K562 (cell line): ENCODE results near the gene ZFP69B. TPM values are rescaled to one million over a fixed set of nuclear protein-coding genes. Genes with fewer than 3 reads are reported as not detected.

Experiments used
- CBFB ChIP-seq: sonication (generic); formaldehyde crosslinking; IDR thresholded peaks from 2 replicates; pipeline ENCODE4 v1.4.0; 2020; ENCODE audit warnings: mild to moderate bottlenecking, missing genetic modification reagents
- CEBPB ChIP-seq: fragments of 450-650 bp; IDR thresholded peaks from 2 replicates; pipeline ENCODE4 v1.6.1; 2016; ENCODE audit warnings: missing genetic modification characterization, missing compliant biosample characterization
- EGR1 ChIP-seq: fragments of 450-650 bp; conservative IDR thresholded peaks from 2 replicates; pipeline ENCODE4 v1.6.1; 2017; ENCODE audit warnings: mild to moderate bottlenecking
- EP400 ChIP-seq: fragments of 450-650 bp; IDR thresholded peaks from 2 replicates; pipeline ENCODE4 v1.6.1; 2017; ENCODE audit warnings: antibody characterized with exemption, mild to moderate bottlenecking, moderate library complexity
- FOXA1 ChIP-seq: fragments of 450-650 bp; IDR thresholded peaks from 2 replicates; pipeline ENCODE4 v1.6.1; 2016; ENCODE audit warnings: mild to moderate bottlenecking, borderline replicate concordance
- FOXA3 ChIP-seq, 2 experiments: fragments of 450-650 bp in 1 of 2; sonication (generic) in 1 of 2; formaldehyde crosslinking; IDR thresholded peaks in 1 of 2; conservative IDR thresholded peaks in 1 of 2; 2 replicates each; pipeline versions ENCODE4 v1.4.0 to v1.8.0; 2020 to 2022; ENCODE audit warnings: mild to moderate bottlenecking in 2 of 2, missing genetic modification reagents in 1 of 2
- FOXK2 ChIP-seq, 2 experiments: fragments of 450-650 bp; IDR thresholded peaks in 1 of 2; conservative IDR thresholded peaks in 1 of 2; 2 replicates each; pipeline ENCODE4 v1.6.1; 2016; ENCODE audit warnings: low read depth in 2 of 2, mild to moderate bottlenecking in 1 of 2
- GATAD2B ChIP-seq: fragments of 450-650 bp; IDR thresholded peaks from 2 replicates; pipeline ENCODE4 v1.6.1; 2017; ENCODE audit warnings: mild to moderate bottlenecking, borderline replicate concordance
- HIVEP1 ChIP-seq: fragments of 250-450 bp; sonication (Bioruptor Pico); IDR thresholded peaks from 2 replicates; pipeline ENCODE4 v1.4.0; 2020; ENCODE audit warnings: mild to moderate bottlenecking
- KLF16 ChIP-seq: IDR thresholded peaks from 2 replicates; pipeline ENCODE4 v1.6.1; 2016; ENCODE audit warnings: antibody characterized with exemption
- LCOR ChIP-seq: sonication (generic); formaldehyde crosslinking; IDR thresholded peaks from 2 replicates; pipeline ENCODE4 v1.8.0; 2022; ENCODE audit warnings: mild to moderate bottlenecking, missing genetic modification reagents
- NR0B1 ChIP-seq: fragments of 450-650 bp; IDR thresholded peaks from one replicate; pipeline ENCODE4 v1.6.1; 2018; ENCODE audit warnings: mild to moderate bottlenecking, moderate library complexity; ENCODE audit not compliant: partially characterized antibody
- SRSF9 ChIP-seq: fragments of 200-400 bp; formaldehyde crosslinking; IDR thresholded peaks from 2 replicates; pipeline ENCODE4 v1.6.1; 2017; ENCODE audit warnings: low read depth, low read length, borderline replicate concordance
- TCF7L2 ChIP-seq: fragments of 150-350 bp; IDR thresholded peaks from 2 replicates; pipeline ENCODE4 v1.6.1; 2016; ENCODE audit warnings: low read depth, mild to moderate bottlenecking, low read length, moderate library complexity
- TOE1 ChIP-seq, 2 experiments: fragments of 450-650 bp in 1 of 2; sonication (generic) in 1 of 2; formaldehyde crosslinking in 1 of 2; IDR thresholded peaks; 2 replicates each; pipeline versions ENCODE4 v1.7.1 to v1.8.0; 2016 to 2022; ENCODE audit warnings: borderline replicate concordance in 2 of 2, mild to moderate bottlenecking in 2 of 2, antibody characterized with exemption in 1 of 2, inconsistent platforms in 1 of 2, low read depth in 1 of 2, missing genetic modification reagents in 1 of 2, moderate library complexity in 1 of 2
- USF1 ChIP-seq: sonication (generic); formaldehyde crosslinking; IDR thresholded peaks from 2 replicates; pipeline ENCODE4 v1.9.0; 2022; ENCODE audit warnings: mild to moderate bottlenecking, missing genetic modification reagents
- YY1 ChIP-seq, 3 experiments: IDR thresholded peaks; 2 replicates each; pipeline ENCODE4 v1.6.1; 2011; ENCODE audit warnings: low read length in 2 of 3, mild to moderate bottlenecking in 2 of 3, moderate library complexity in 2 of 3, borderline replicate concordance in 1 of 3, control low read depth in 1 of 3, low read depth in 1 of 3; ENCODE audit not compliant: insufficient read depth in 3 of 3, insufficient replicate concordance in 2 of 3, control insufficient read depth in 1 of 3, insufficient read length in 1 of 3; ENCODE audit errors: extremely low read depth in 1 of 3
- ZC3H4 ChIP-seq: sonication (generic); formaldehyde crosslinking; IDR thresholded peaks from 2 replicates; pipeline ENCODE4 v1.9.0; 2021; ENCODE audit warnings: missing genetic modification reagents, borderline replicate concordance
- ZNF174 ChIP-seq: fragments of 250-450 bp; sonication (Bioruptor Pico); IDR thresholded peaks from 2 replicates; pipeline ENCODE4 v1.4.0; 2020; ENCODE audit warnings: mild to moderate bottlenecking
- ZNF77 ChIP-seq: fragments of 250-450 bp; sonication (Bioruptor Pico); IDR thresholded peaks from 2 replicates; pipeline ENCODE4 v1.5.0; 2020
- ZZZ3 ChIP-seq: fragments of 450-650 bp; IDR thresholded peaks from 2 replicates; pipeline ENCODE4 v1.6.1; 2016; ENCODE audit warnings: antibody characterized with exemption, mild to moderate bottlenecking, moderate library complexity
- polyA plus RNA-seq, 8 experiments: library from polyadenylated mRNA; depleted of rRNA in 4 of 8; stranded (reverse) in 5 of 8; unstranded in 3 of 8; fragments of >200 nt; fragmentation: Nextera tagmentation in 2 of 8; fragmentation: Illumina TruSeq in 1 of 8; extraction: Ambion mirVana in 2 of 8; extraction: Trizol in 1 of 8; gene quantifications; 2 replicates each; pipeline versions ENCODE4 v1.2.1 to v1.2.3, GENCODE V29; 2011 to 2014; ENCODE audit warnings: inconsistent platforms in 1 of 8, missing spikeins in 1 of 8
- total RNA-seq, 7 experiments: library from RNA; depleted of rRNA in 6 of 7; stranded (reverse); fragments of >200 nt in 6 of 7; fragmentation: Illumina TruSeq in 2 of 7; extraction: Trizol in 2 of 7; gene quantifications; 2 replicates each; pipeline versions ENCODE4 v1.2.1 to v1.2.3, GENCODE V29; 2011 to 2021; ENCODE audit warnings: low replicate concordance in 1 of 7
- TF ChIP-seq, protein P1 (sequence below): fragments of 250-450 bp; sonication (Bioruptor Pico); IDR thresholded peaks from 2 replicates; pipeline ENCODE4 v1.5.0; 2021; ENCODE audit warnings: mild to moderate bottlenecking, moderate library complexity

ZFP69B gene
- total and polyA plus RNA-seq, 9 of the 15 experiments (the other 6 are each of a cell fraction or from before 2014, with no cell fraction given), result 1.6 to 10.3 (median 8.4) TPM

DNA sequence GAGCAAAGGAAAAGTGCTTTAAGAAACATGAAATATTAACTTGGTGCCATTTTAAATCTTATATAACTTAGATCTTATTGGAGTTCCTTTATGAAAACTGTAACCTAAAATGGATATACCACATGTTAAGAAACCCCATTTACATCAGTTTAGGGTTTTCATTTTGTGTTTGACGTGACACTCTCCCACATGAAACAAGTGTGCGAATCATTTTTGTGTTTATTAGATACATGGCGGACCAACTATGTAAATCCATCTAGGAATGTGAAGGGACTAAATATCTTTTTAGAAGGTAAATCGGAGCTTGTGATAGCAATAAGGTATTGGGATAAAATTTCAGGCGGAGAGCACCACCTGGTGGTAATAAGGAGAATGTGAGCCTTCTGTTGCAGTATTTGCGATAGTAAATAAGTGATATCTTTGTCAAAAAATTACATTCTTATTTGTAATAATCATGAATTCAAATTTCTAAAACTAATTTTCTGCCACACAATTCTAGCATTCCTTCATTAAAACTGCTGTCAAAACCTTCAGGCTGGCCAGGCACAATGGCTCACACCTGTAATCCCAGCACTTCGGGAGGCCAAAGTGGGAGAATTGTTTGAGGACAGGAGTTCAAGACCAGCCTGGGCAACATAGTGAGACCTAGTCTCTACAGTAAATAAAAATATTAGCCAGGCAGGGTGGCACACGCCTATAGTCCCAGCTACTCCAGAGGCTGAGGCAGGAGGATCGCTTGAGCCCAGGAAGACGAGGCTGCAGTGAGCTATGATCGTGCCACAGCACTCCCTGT is 45.4 kb upstream of the ZFP69B start (continued):
- TF ChIP-seq NR0B1 (no peak), ZNF174 (CRISPR knock-in tag) (no peak), LCOR (CRISPR knock-in tag) (0 out of 2 replicates have a peak, but pooled peaks have one; percentile 6), ZC3H4 (CRISPR knock-in tag) (no peak), FOXK2 (conservative IDR thresholded peaks at IDR 0.05 in 1 of 2, IDR thresholded peaks at IDR 0.05 in 1 of 2; ENCODE audit: low read depth in 2 of 2) (peak; percentile 73 to 82), HIVEP1 (CRISPR knock-in tag) (no peak), ZNF77 (CRISPR knock-in tag) (no peak), GATAD2B (peak; percentile 17; the same call in 1 of the 2 replicates), EP400 (peak; percentile 34; the same call in 1 of the 2 replicates), USF1 (no peak), YY1 (IDR thresholded peaks at IDR 0.05; ENCODE audit: borderline replicate concordance in 1 of 3, control insufficient read depth in 1 of 3, extremely low read depth in 1 of 3, insufficient read depth in 3 of 3, insufficient read length in 1 of 3, insufficient replicate concordance in 2 of 3, low read depth in 1 of 3, low read length in 2 of 3) (no peak), FOXA3 (CRISPR knock-in tag; conservative IDR thresholded peaks at IDR 0.05 in 1 of 2, IDR thresholded peaks at IDR 0.05 in 1 of 2) (0 out of 4 replicates have a peak, but pooled peaks have one; percentile 18 to 43), TCF7L2 (no peak), ZZZ3 (peak; percentile 63; the same call in 1 of the 2 replicates), TOE1 (IDR thresholded peaks at IDR 0.05; ENCODE audit: borderline replicate concordance) (no peak), TOE1 (CRISPR knock-in tag; IDR thresholded peaks at IDR 0.05; ENCODE audit: borderline replicate concordance, low read depth) (no peak), SRSF9 (no peak), EGR1 (no peak), CEBPB (no peak), FOXA1 (no peak), KLF16 (0 out of 2 replicates have a peak, but pooled peaks have one; percentile 16), CBFB (CRISPR knock-in tag) (no peak)
- TF ChIP-seq, protein P1, sequence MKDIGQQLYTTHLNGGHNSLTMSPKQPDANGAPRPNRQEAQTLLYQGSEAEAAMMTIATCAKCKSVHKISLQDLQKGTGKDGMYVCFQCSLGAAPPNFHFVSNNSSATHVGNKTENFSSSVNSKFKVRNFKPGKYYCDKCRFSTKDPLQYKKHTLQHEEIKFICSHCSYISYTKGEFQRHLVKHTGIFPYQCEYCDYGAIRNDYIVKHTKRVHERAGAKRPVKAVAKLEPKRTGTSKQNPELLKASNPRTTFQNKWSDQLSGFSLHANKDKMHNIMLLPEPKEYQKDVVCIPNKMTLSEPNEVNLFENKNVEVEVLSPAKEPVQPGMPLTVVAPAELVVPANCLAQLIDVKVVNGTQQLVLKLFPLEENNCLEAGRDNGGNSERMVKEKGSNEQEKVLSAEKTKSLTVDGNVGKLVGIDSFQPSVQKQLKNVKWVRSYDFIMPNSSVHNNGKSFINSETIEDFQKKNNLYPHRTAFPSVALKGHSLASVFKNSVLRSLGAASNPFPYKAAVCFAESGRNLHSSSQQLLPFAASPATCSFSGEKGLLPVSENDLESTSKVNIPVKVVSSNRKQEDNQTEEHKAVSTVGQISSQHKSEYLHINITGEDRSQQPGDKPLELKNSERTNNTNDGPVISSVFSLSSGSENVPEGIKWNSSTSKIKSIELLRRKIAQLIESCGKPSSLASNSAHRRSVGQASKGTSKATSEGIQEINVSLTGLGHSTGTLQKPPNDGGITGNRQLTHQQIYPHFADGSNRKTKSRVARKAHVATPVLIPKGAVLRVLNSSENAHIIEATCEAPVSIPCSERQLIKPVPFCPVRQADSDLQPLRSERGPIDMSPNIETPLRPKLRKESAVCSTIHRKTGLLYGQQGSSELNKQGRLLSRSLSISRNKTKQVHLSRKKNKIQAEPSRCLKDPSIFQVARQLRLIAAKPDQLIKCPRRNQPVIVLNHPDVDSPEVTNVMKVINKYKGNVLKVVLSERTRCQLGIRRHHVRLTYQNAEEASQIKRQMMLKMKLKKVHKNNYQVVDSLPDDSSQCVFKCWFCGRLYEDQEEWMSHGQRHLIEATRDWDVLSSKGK (CRISPR knock-in tag), result no peak
